A673 (cell line): ENCODE measurements around the gene ARHGEF7. TPM values are rescaled to one million over a fixed set of nuclear protein-coding genes. Genes with fewer than 3 reads are reported as not detected.

Experiments
- BruUV-seq: library from RNA; stranded (reverse); fragments of 400-500 nt; replicated peaks from 2 replicates; lab custom pipeline; 2021; lab: Mats Ljungman, UMichigan
- CTCF ChIA-PET: fragments of 300-600 bp; sonication (Branson Sonifier 250); formaldehyde crosslinking; loops from one replicate; lab custom pipeline; 2022; ENCODE audit warnings: antibody characterized with exemption; lab: Charles Lee
- POLR2A ChIA-PET: fragments of 300-600 bp; sonication (Branson Sonifier 250); formaldehyde crosslinking; loops from one replicate; lab custom pipeline; 2022; ENCODE audit warnings: antibody characterized with exemption; ENCODE audit not compliant: low non-redundant PET; lab: Charles Lee
- DNase-seq: peaks from one replicate; pipeline ENCODE4 v3.0.0-alpha.2; 2015; ENCODE audit warnings: low spot score
- H3K27ac ChIP-seq: fragments of 200-600 bp; sonication (generic); 2 replicates; pipeline ENCODE4 v1.5.1; 2016; ENCODE audit warnings: mixed run types, low read depth, mild to moderate bottlenecking, mixed read lengths, antibody characterized with exemption, low read length; ENCODE audit not compliant: poor library complexity, severe bottlenecking
- H3K27me3 ChIP-seq: fragments of 200-600 bp; sonication (generic); replicated peaks from 2 replicates; pipeline ENCODE4 v1.6.1; 2017; ENCODE audit warnings: mixed run types, low read depth, mild to moderate bottlenecking, mixed read lengths, antibody characterized with exemption, low read length; ENCODE audit not compliant: insufficient read depth, poor library complexity
- H3K36me3 ChIP-seq: fragments of 200-600 bp; sonication (generic); 2 replicates; pipeline ENCODE4 v1.6.1; 2016; ENCODE audit warnings: mixed run types, mild to moderate bottlenecking, mixed read lengths, antibody characterized with exemption, low read length; ENCODE audit not compliant: insufficient read depth, poor library complexity, severe bottlenecking
- H3K4me1 ChIP-seq: fragments of 200-600 bp; sonication (generic); 2 replicates; pipeline ENCODE4 v1.6.1; 2017; ENCODE audit warnings: mixed run types, mild to moderate bottlenecking, mixed read lengths, antibody characterized with exemption, low read length; ENCODE audit not compliant: insufficient read depth, poor library complexity, severe bottlenecking
- H3K4me3 ChIP-seq: fragments of 200-600 bp; sonication (generic); 2 replicates; pipeline ENCODE4 v1.5.1; 2016; ENCODE audit warnings: low read depth, mixed run types, mild to moderate bottlenecking, mixed read lengths, low read length; ENCODE audit not compliant: poor library complexity, severe bottlenecking
- H3K9me3 ChIP-seq: fragments of 200-600 bp; sonication (generic); 2 replicates; pipeline ENCODE4 v1.6.1; 2016; ENCODE audit warnings: mixed run types, low read depth, mild to moderate bottlenecking, mixed read lengths, antibody characterized with exemption, low read length; ENCODE audit not compliant: poor library complexity, severe bottlenecking
- CTCF ChIP-seq: fragments of 300-800, 200-600 bp; sonication (generic); conservative IDR thresholded peaks from 2 replicates; pipeline ENCODE4 v1.5.1; 2017; ENCODE audit warnings: low read depth, mild to moderate bottlenecking, antibody characterized with exemption, low read length, moderate library complexity, mixed read lengths
- EZH2 ChIP-seq: fragments of 200-600 bp; sonication (generic); IDR thresholded peaks from 2 replicates; pipeline ENCODE4 v1.6.1; 2017; ENCODE audit warnings: borderline replicate concordance, low read depth, mild to moderate bottlenecking, mixed read lengths, antibody characterized with exemption, low read length; ENCODE audit not compliant: poor library complexity, severe bottlenecking
- intact Hi-C: fragments of 100-400 bp; cut with micrococcal nuclease; formaldehyde crosslinking; loops from one replicate; pipeline ENCODE4 v1.10.0; 2022; ENCODE audit not compliant: unreplicated experiment
- total RNA-seq: library from RNA; stranded (reverse); gene quantifications from 2 replicates; pipeline ENCODE4 v1.2.3, GENCODE V29; 2021

The ARHGEF7 gene
- total RNA-seq, 1 experiment from 2014 or later, result 39.9 TPM

DNA sequence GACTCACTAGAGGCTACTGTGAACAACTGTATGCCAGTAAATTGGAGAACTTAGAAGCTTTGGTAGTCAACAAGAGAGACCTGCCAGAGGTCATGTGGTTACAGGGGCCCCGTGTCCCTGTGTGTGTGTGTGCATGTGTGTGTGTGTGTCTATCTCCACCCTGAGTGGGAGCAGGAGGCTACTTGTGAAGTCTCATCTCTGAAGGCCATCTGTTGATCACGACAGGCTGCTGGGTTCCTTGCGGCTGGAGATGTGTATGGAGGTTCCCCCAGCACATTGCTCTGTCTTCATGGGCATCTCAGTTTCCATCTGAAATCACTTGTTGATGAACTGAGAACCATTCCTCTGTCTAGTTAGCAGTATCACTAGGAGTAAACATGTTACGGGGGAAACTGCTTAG, 147.2 kb downstream of the ARHGEF7 start:
- BruUV-seq, result no TSS peak
- Histone ChIP-seq H3K4me1 (no peaks in the 10 kb centered on the region), H3K27me3 (no peaks in the 10 kb centered on the region), H3K4me3 (no peak overlapping the region), H3K27ac (no peak overlapping the region), H3K9me3 (no peaks in the 10 kb centered on the region), H3K36me3 (no peaks in the 10 kb centered on the region)
- ChIA-PET CTCF (no interaction called here), POLR2A (no interaction called here)
- no peak for TF ChIP-seq EZH2
- TF ChIP-seq CTCF, result no peak
- intact Hi-C loops, result no loop called here
- no peak for DNase-seq

- no peak for TF ChIP-seq EZH2
- no peak for TF ChIP-seq CTCF
- CTCF ChIA-PET, result no interaction called here
- no peak for DNase-seq
These were observed 147.6 kb downstream of the ARHGEF7 start for GRCh38 chr13:111262715-111263114.

DNA sequence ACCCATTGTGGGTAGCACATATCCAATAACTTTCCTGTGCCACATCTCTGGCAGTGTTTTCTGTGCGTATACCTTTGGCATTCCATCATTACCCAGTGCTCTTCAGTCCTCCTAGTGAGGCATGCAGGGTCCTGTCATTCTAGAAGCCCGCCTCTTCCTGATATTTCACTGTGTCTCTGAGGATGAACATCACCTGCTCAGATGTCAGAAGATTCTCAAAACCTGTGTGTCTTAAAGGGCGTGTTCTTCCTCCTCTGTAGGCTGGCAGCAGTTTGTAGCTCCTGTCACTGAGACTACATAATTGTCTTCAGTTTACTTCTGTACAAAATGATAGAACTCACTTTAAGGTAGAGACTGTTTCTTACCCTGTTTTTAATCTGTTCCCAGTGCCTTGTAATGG, 148.5 kb downstream of the ARHGEF7 start:
- intact Hi-C loops, result no loop called here
- H3K4me3 ChIP-seq, result no peak overlapping the region
- H3K9me3 ChIP-seq, result no peaks in the 10 kb centered on the region
- H3K27me3 ChIP-seq, result no peaks in the 10 kb centered on the region
- ChIA-PET CTCF (no interaction called here), POLR2A (no interaction called here)
- no TSS peak for BruUV-seq
- H3K4me1 ChIP-seq, result no peaks in the 10 kb centered on the region
- H3K36me3 ChIP-seq, result no peaks in the 10 kb centered on the region
- DNase-seq, result no peak
- H3K27ac ChIP-seq, result no peak overlapping the region
- no peak for TF ChIP-seq CTCF

More at GRCh38 chr13:111262715-111263114, 147.6 kb downstream of the ARHGEF7 start:
- H3K36me3 ChIP-seq, result no peaks in the 10 kb centered on the region
- no peaks in the 10 kb centered on the region for H3K4me1 ChIP-seq
- POLR2A ChIA-PET, result no interaction called here
- intact Hi-C loops, result no loop called here
- no peaks in the 10 kb centered on the region for H3K27me3 ChIP-seq
- H3K4me3 ChIP-seq, result no peak overlapping the region
- BruUV-seq, result no TSS peak
- no peak overlapping the region for H3K27ac ChIP-seq
- H3K9me3 ChIP-seq, result no peaks in the 10 kb centered on the region
